GM21737 (cell line): ENCODE data around the gene MXD1.
A peak's percentile ranks its signal among the peaks of the same experiment; 100 is the strongest.

Experiments
- ATAC-seq: cut with Tn5 transposase; IDR thresholded peaks from one replicate; pipeline ENCODE4 v1.9.1; 2021; ENCODE audit warnings: mild to moderate bottlenecking, moderate library complexity; ENCODE audit not compliant: unreplicated experiment

Gene MXD1

GRCh38 chr2:69933254-69933828 lies 18.4 kb downstream of the MXD1 start:
- ATAC-seq = no peak

- no peak for ATAC-seq
Observed at GRCh38 chr2:69933839-69934613, 19.1 kb downstream of the MXD1 start.

DNA sequence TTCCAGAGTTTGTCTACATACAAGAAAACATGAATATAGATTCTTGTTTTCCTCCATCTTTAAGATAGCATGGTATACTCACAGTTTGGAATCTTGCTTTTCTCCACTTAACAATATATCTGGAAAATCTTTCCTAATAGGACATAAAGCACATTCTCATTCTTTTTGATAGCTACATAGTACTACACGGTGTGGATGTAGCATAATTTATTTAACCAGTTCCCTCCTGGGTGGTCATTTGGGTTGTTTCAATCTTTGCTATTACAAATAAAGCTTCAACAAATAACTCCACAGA lies 19.7 kb downstream of the MXD1 start:
- ATAC-seq = no peak

GRCh38 chr2:69935011-69935410 lies 20.1 kb downstream of the MXD1 start:
- ATAC-seq = no peak

DNA sequence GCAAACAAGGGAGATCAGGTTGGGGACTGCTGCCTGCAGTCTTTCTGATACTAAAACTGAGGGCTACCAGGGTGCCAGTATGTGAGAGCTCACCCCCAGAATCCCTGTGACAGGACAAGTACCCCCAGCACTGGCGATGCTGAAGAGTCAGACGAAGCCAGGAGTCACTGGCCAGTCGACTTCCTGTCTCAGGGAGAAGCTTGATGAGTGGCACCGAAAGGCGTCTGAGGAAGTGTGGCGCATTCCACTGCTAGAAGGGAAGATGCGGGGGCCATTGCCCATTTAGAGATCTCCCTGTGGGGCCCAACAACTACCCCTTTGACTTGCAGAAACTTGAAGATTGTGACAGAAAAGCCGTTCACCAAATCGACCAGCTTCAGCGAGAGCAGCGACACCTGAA lies 22.0 kb downstream of the MXD1 start:
- no peak for ATAC-seq

GRCh38 chr2:69937968-69938367 lies 23.1 kb downstream of the MXD1 start:
- no peak for ATAC-seq

DNA sequence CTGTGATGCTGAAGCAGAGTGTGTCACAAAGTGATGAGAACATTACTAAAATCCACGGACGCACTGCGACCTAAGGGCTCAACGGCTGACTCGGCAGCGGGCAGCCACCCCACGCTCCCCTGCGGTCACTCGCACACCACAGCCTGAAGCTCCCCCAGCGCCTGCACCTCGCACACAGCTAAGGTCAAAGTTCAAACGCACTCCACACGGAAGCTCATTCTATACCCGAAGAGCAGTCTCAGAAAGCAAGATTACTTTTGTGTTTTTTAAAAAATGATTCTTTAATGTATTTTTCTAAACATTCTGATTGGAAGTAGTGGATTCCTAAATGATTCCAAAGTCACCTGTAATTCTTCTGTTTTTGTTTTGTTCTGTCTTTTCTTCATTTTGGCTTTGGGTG lies 24.8 kb downstream of the MXD1 start:
- ATAC-seq = no peak

GRCh38 chr2:69940691-69941090 lies 25.8 kb downstream of the MXD1 start:
- ATAC-seq = no peak

DNA sequence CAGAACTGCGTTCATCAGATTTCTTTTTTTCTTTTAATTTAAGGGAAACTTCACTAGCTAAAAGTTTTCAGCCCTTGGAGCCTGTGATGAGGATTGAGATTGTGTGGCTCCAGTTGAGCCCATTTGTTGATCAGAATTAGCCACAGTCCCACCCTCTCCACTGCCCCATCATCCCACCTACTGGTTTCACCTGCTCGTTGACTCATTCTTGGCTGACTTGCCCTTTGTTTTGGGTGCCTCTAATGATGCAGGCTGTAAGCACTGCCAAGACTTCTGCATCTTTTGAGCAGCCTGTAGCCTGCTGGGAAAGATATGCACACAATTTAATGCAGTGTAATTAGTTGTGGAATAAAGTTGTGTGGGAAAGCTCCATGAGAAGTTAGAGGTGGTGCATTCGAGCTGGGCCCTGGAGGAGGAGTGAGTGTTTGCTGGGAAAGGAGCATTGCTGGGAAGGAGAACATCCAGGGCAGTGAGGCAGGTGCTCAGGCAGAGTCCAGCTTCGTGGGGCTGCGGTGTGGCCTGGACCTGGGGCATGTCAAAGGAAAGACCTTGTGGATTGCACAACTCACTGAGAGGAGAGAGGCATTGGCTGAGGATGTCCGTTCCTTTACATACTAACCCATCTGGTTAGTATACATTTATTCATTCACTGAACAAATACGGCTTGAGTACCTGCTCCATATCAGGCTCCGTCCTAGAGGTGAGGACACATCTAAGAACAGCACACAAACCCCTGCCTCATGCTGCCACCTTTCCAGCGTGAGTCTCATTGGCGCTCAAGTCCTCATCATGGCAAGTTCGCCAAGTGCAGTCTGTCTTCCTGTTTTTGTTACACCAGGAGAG lies 28.3 kb downstream of the MXD1 start:
- no peak for ATAC-seq

GRCh38 chr2:69943843-69944525 lies 29.1 kb downstream of the MXD1 start:
- no peak for ATAC-seq

- no peak for ATAC-seq
Observed at GRCh38 chr2:69944756-69945155, 29.8 kb downstream of the MXD1 start.

- ATAC-seq = no peak
Observed at GRCh38 chr2:69945441-69945840, 30.5 kb downstream of the MXD1 start.

DNA sequence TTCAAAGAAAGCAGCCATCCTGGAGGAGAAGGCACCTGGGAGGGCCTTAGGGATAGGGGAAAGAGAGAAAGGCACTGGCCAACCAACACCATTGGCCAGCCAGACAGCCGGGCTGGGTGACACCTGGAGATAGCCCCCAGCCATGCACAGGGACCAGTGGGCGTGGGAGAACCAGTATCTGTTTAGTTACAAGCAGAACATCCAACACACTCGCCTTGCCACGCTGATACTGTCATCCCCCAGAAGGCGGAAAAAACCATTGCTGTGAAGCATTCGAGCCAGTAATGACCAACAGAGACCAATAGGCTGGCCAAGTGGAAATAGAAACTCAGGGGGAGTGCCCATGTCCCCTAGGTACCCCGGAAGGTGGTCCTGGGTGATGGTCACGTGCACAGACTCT lies 31.0 kb downstream of the MXD1 start:
- no peak for ATAC-seq

DNA sequence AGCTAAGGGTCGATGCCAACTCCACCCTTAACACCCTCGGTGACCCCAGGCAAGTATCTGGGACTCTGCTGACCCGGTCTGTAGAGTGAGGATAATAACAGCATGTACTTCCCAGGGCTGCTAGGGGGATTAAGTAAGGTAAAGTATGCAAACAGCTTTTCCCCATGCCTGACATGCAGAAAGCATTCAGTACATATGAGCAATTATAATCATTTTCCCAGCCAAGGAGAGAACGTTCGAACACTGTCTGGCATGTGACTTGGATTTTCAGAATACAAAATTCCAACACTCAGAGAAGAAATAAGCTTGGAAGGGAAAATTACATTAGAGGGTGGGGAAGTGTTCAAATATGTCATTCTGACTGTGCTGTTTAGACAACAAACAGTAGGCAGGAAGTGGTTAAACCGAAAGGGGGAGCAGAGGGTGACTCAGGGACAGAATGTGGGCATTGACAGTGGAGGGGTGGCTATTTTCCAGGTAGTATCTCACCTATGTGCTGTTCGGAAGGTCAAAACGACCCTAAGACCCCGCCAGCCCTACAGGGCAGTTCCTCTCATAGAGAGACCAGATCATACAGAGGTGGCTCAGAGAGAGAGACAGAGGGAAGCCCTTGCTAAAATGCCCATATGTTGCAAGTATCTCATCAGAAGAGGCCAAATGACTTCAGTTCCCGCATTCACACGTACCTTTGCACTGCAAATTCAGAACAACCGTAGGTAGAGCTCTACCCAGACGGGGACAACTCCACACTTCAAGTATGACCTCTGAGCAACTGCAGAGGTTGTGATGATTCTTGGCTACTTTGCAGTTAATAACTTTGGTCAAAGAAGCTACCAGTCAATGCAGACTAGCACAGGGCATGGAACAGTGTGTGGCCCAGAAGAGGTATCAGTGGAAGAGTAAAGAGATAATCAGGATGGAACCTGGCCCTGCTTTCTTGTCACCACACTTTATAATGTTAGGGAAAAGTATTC lies 31.7 kb downstream of the MXD1 start:
- ATAC-seq = peak; percentile 88

DNA sequence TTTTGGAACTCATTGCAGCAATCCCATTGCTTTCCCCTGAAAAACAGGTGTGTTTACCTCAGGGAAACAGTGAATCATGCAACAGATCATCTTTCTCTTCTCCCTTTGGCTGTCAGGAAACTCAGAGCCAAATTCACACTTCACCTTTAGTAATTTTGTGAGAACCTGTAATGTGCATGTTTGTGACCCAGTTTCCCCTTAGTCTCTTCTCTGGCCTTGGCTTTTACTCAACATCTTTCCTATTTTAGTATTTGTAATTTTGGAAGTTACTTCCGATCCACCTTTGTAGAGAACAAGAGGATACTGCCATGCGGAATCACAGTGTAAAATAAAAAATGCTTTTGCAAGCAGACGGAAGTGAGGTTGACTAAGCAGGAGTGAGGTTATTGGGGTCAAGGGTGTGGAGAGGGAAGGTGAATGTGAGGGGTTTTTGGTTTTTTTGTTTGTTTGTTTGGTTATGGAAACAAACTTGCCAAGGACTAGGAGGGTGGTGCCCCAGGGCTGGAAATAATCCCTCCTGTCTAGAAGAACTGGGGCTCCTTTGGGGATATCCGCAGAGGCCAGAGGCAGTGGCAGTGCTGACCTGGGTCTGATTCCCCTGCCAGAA lies 32.5 kb downstream of the MXD1 start:
- ATAC-seq = no peak

- ATAC-seq = no peak
Observed at GRCh38 chr2:69948032-69948962, 33.4 kb downstream of the MXD1 start.

- ATAC-seq = no peak
Observed at GRCh38 chr2:69948963-69949645, 34.2 kb downstream of the MXD1 start.

- ATAC-seq = no peak
Observed at GRCh38 chr2:69950241-69950640, 35.3 kb downstream of the MXD1 start.
